ENCODE data around the gene INHBA. TPM values are rescaled to one million over a fixed set of nuclear protein-coding genes. Genes with fewer than 3 reads are reported as not detected.

The INHBA gene
- 3.3 and 19.5 TPM in 2 replicates for total RNA-seq

DNA sequence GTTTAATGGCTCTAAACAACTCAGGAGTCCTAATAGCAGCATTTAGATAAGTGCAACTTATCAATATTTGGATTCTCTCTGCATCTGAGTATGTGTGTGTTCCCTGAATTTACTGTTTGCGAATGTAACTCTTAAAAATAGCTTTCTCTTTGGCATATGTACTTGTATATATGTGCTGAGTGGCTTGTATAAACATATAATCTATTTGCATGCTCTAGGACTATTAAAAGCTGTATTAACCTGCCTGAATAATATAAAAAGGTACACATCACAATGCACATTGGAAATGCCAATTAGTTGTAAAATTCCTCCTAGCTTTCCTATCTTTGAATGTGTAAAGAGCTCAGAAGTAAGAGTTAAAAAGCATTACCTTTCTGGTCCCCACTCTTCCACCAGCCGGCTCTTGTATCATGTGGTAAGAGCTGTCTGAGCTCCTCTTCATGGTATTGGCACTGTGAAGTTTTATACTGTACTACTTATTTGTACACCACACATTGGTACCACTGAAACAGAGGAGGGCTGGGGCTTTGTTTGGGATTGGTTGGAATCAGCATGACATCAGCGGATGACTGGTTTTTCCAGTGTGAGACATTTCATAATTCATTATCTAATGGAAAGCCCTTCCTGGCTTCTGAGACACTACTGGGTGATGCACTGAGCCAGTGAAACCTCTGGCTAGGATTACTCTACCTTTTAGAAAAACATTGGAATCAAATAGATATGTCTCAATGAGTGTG, at the start of gene INHBA:
Gene INHBA, minus strand, starts transcription at position 456 of the 737 bp plus-strand sequence. CDS start 2,716 bp downstream, outside the sequence.

